H1 (cell line): ENCODE results near the gene MSI2. TPM values are rescaled to one million over a fixed set of nuclear protein-coding genes. Genes with fewer than 3 reads are reported as not detected.

Experiments used
- CTCF ChIA-PET: fragments of 300-600 bp; sonication (Branson Sonifier 250); formaldehyde crosslinking; loops from one replicate; lab custom pipeline; 2021; ENCODE audit not compliant: partially characterized antibody; lab: Charles Lee
- POLR2A ChIA-PET: fragments of 300-600 bp; sonication (Branson Sonifier 250); formaldehyde crosslinking; loops from one replicate; lab custom pipeline; 2021; ENCODE audit warnings: inconsistent platforms; ENCODE audit not compliant: partially characterized antibody; lab: Charles Lee
- DNase-seq, 2 experiments: peaks; one replicate each; pipeline versions ENCODE4 v3.0.0 to v3.0.0-alpha.2; 2010 to 2022; ENCODE audit warnings: low spot score in 2 of 2, low read depth in 1 of 2, mixed read lengths in 1 of 2
- FAIRE-seq: peaks from 2 replicates; lab custom pipeline; 2011; peaks lifted over from hg19 to GRCh38; lab: Jason Lieb, UNC
- H2AFZ ChIP-seq: 2 replicates; pipeline ENCODE4 v1.8.1; 2012; ENCODE audit warnings: low read length, inconsistent platforms
- H2AK5ac ChIP-seq: 2 replicates; pipeline ENCODE4 v1.6.1; 2013; ENCODE audit warnings: low read depth, low read length
- H2BK120ac ChIP-seq: replicated peaks from 2 replicates; pipeline ENCODE3; 2013; ENCODE audit warnings: low read depth, low read length, inconsistent platforms
- H2BK12ac ChIP-seq: 2 replicates; pipeline ENCODE4 v1.6.1; 2013; ENCODE audit warnings: low read depth, low read length
- H2BK15ac ChIP-seq: 2 replicates; pipeline ENCODE4 v1.6.1; 2013; ENCODE audit warnings: low read length
- H2BK20ac ChIP-seq: 2 replicates; pipeline ENCODE4 v1.6.1; 2013; ENCODE audit warnings: low read length
- H2BK5ac ChIP-seq: 2 replicates; pipeline ENCODE4 v1.6.1; 2013; ENCODE audit warnings: low read depth, low read length
- H3K14ac ChIP-seq: 2 replicates; pipeline ENCODE4 v1.6.1; 2013; ENCODE audit warnings: inconsistent platforms; ENCODE audit not compliant: insufficient read length
- H3K18ac ChIP-seq: 2 replicates; pipeline ENCODE4 v1.6.1; 2013; ENCODE audit warnings: low read length; ENCODE audit errors: extremely low read depth
- H3K23ac ChIP-seq: 2 replicates; pipeline ENCODE4 v1.6.1; 2013; ENCODE audit warnings: inconsistent platforms; ENCODE audit not compliant: insufficient read length
- H3K23me2 ChIP-seq: 2 replicates; pipeline ENCODE4 v1.6.1; 2013; ENCODE audit warnings: low read depth, low read length
- H3K27ac ChIP-seq: 2 replicates; pipeline ENCODE4 v1.6.1; 2011; ENCODE audit warnings: low read depth, low read length, inconsistent platforms
- H3K27me3 ChIP-seq, 4 experiments: replicated peaks in 1 of 4; 1 replicate in 1 of 4; 2 replicates in 3 of 4; pipeline versions ENCODE4 v1.6.1 to v1.8.1; 2011 to 2013; ENCODE audit warnings: low read length in 3 of 4, mild to moderate bottlenecking in 3 of 4, inconsistent platforms in 2 of 4, mixed read lengths in 2 of 4, moderate library complexity in 1 of 4; ENCODE audit not compliant: control insufficient read depth in 3 of 4, insufficient read depth in 3 of 4; ENCODE audit errors: extremely low read depth in 1 of 4
- H3K36me3 ChIP-seq, 4 experiments: 2 replicates each; pipeline versions ENCODE4 v1.6.1 to v1.8.1; 2011 to 2013; ENCODE audit warnings: mild to moderate bottlenecking in 4 of 4, low read length in 3 of 4, moderate library complexity in 2 of 4, control low read depth in 1 of 4, inconsistent platforms in 1 of 4; ENCODE audit not compliant: insufficient read depth in 4 of 4, control insufficient read depth in 2 of 4
- H3K4ac ChIP-seq: replicated peaks from 2 replicates; pipeline ENCODE3; 2013; ENCODE audit warnings: low read length, low read depth, mixed read lengths, inconsistent platforms; ENCODE audit not compliant: insufficient read length
- H3K4me1 ChIP-seq, 4 experiments: replicated peaks in 1 of 4; 1 replicate in 1 of 4; 2 replicates in 3 of 4; pipeline versions ENCODE4 v1.6.1 to v1.8.1; 2011 to 2013; ENCODE audit warnings: low read length in 3 of 4, inconsistent platforms in 2 of 4, mixed read lengths in 1 of 4; ENCODE audit not compliant: insufficient read depth in 4 of 4, control insufficient read depth in 3 of 4
- H3K4me2 ChIP-seq, 2 experiments: 2 replicates each; pipeline versions ENCODE4 v1.6.1 to v1.8.1; 2011 to 2013; ENCODE audit warnings: low read depth in 2 of 2, low read length in 2 of 2, control low read depth in 1 of 2, inconsistent platforms in 1 of 2, mild to moderate bottlenecking in 1 of 2; ENCODE audit not compliant: insufficient read depth in 1 of 2
- H3K4me3 ChIP-seq, 4 experiments: fragments of 200-600, 300-600 bp in 1 of 4; sonication (generic), shearing (Covaris generic), sonication (Bioruptor Twin) in 1 of 4; 2 replicates each; pipeline versions ENCODE4 v1.5.1 to v1.8.1; 2011 to 2016; ENCODE audit warnings: low read length in 4 of 4, low read depth in 3 of 4, control low read depth in 2 of 4, inconsistent platforms in 2 of 4, mild to moderate bottlenecking in 2 of 4, mixed read lengths in 1 of 4, moderate library complexity in 1 of 4; ENCODE audit not compliant: insufficient read depth in 2 of 4; ENCODE audit errors: extremely low read depth in 1 of 4
- H3K56ac ChIP-seq: replicated peaks from 2 replicates; pipeline ENCODE3; 2013; ENCODE audit warnings: low read depth, mild to moderate bottlenecking, mixed read lengths, low read length, inconsistent platforms; ENCODE audit not compliant: insufficient read length
- H3K79me1 ChIP-seq: 2 replicates; pipeline ENCODE4 v1.6.1; 2013; ENCODE audit warnings: low read depth, low read length, control low read depth
- H3K79me2 ChIP-seq, 2 experiments: 2 replicates each; pipeline versions ENCODE4 v1.6.1 to v1.8.1; 2012 to 2013; ENCODE audit warnings: low read length in 2 of 2, mild to moderate bottlenecking in 2 of 2, inconsistent platforms in 1 of 2; ENCODE audit not compliant: insufficient read depth in 2 of 2, control insufficient read depth in 1 of 2
- H3K9ac ChIP-seq, 4 experiments: replicated peaks in 1 of 4; 1 replicate in 1 of 4; 2 replicates in 3 of 4; pipeline versions ENCODE4 v1.6.1 to v1.8.1; 2011 to 2013; ENCODE audit warnings: low read depth in 3 of 4, low read length in 3 of 4, control low read depth in 2 of 4, mild to moderate bottlenecking in 2 of 4, moderate library complexity in 2 of 4, inconsistent platforms in 1 of 4; ENCODE audit errors: extremely low read depth in 1 of 4
- H3K9me3 ChIP-seq, 2 experiments: 2 replicates each; pipeline versions ENCODE4 v1.6.1 to v1.8.1; 2012 to 2013; ENCODE audit warnings: mild to moderate bottlenecking in 2 of 2, moderate library complexity in 2 of 2, control low read depth in 1 of 2, inconsistent platforms in 1 of 2, low read depth in 1 of 2, low read length in 1 of 2, mixed read lengths in 1 of 2; ENCODE audit not compliant: insufficient read depth in 2 of 2
- H4K20me1 ChIP-seq, 2 experiments: replicated peaks in 1 of 2; 2 replicates each; pipeline versions ENCODE3 to v1.8.1; 2011 to 2013; ENCODE audit warnings: inconsistent platforms in 2 of 2, low read length in 2 of 2, mild to moderate bottlenecking in 1 of 2; ENCODE audit not compliant: insufficient read depth in 2 of 2, control insufficient read depth in 1 of 2
- H4K5ac ChIP-seq: 2 replicates; pipeline ENCODE4 v1.6.1; 2013; ENCODE audit warnings: low read length, low read depth, mixed read lengths, inconsistent platforms; ENCODE audit not compliant: insufficient read length
- H4K8ac ChIP-seq: 2 replicates; pipeline ENCODE4 v1.8.0; 2013; ENCODE audit warnings: mild to moderate bottlenecking, moderate library complexity, low read length, inconsistent platforms; ENCODE audit not compliant: insufficient read depth; ENCODE audit errors: extremely low read depth
- H4K91ac ChIP-seq: replicated peaks from 2 replicates; pipeline ENCODE3; 2013; ENCODE audit warnings: low read length, mixed read lengths, inconsistent platforms; ENCODE audit not compliant: insufficient read length
- ASH2L ChIP-seq: fragments of 200-600, 300-600 bp; sonication (generic); IDR thresholded peaks from one replicate; pipeline ENCODE4 v1.7.1; 2017; ENCODE audit warnings: low read length
- BACH1 ChIP-seq: IDR thresholded peaks from 2 replicates; pipeline ENCODE4 v1.6.1; 2012; ENCODE audit warnings: low read length, improper control_type of control experiment
- CHD2 ChIP-seq: IDR thresholded peaks from 2 replicates; pipeline ENCODE4 v1.6.1; 2012; ENCODE audit warnings: low read length, improper control_type of control experiment
- KDM1A ChIP-seq: fragments of 200-600, 300-600 bp; sonication (generic); IDR thresholded peaks from 2 replicates; pipeline ENCODE4 v1.7.1; 2016; ENCODE audit warnings: mild to moderate bottlenecking, low read length, borderline replicate concordance
- PHF8 ChIP-seq: fragments of 200-600 bp; sonication (generic); conservative IDR thresholded peaks from 2 replicates; pipeline ENCODE4 v1.7.1; 2012; ENCODE audit warnings: low read depth, mild to moderate bottlenecking, inconsistent platforms, low read length, moderate library complexity
- POLR2AphosphoS5 ChIP-seq: IDR thresholded peaks from 2 replicates; pipeline ENCODE4 v1.6.1; 2011; ENCODE audit warnings: low read depth, low read length
- RBBP5 ChIP-seq: IDR thresholded peaks from 2 replicates; pipeline ENCODE4 v1.7.1; 2012; ENCODE audit warnings: low read depth, mild to moderate bottlenecking, inconsistent platforms, low read length, moderate library complexity, borderline replicate concordance
- SP4 ChIP-seq: IDR thresholded peaks from 2 replicates; pipeline ENCODE4 v1.6.1; 2012; ENCODE audit warnings: low read length, inconsistent platforms
- SRF ChIP-seq: IDR thresholded peaks from 2 replicates; pipeline ENCODE4 v1.6.1; 2011; ENCODE audit warnings: mild to moderate bottlenecking, low read depth, low read length, moderate library complexity
- USF2 ChIP-seq: IDR thresholded peaks from 2 replicates; pipeline ENCODE4 v1.6.1; 2011; ENCODE audit warnings: low read length, improper control_type of control experiment
- WGBS, 2 experiments: shearing (Covaris generic) in 1 of 2; methylation state at CpG; one replicate each; pipeline versions ENCODE4 v1.1.6 to v1.1.7; 2013 to 2015; ENCODE audit warnings: low lambda C conversion rate in 2 of 2, mixed read lengths in 2 of 2, inconsistent platforms in 1 of 2, low coverage in 1 of 2, missing lambda C conversion rate in 1 of 2; ENCODE audit not compliant: insufficient replicate concordance in 2 of 2, insufficient coverage in 1 of 2, insufficient read length in 1 of 2; ENCODE audit errors: extremely low coverage in 1 of 2, missing lambda C conversion rate in 1 of 2; 5-methylcytosine and 5-hydroxymethylcytosine counted together
- polyA plus RNA-seq, 7 experiments: library from polyadenylated mRNA; depleted of rRNA in 3 of 7; stranded (reverse) in 5 of 7; unstranded in 2 of 7; fragments of >200 nt in 5 of 7; fragments of 200-250 nt in 2 of 7; gene quantifications; 1 replicate in 5 of 7; 2 replicates in 1 of 7; 4 replicates in 1 of 7; pipeline versions ENCODE4 v1.2.1 to v1.2.3, GENCODE V29; 2011 to 2013; ENCODE audit warnings: missing spikeins in 2 of 7, mixed read lengths in 2 of 7
- total RNA-seq: library from RNA; stranded (reverse); fragmentation: NEBNext Ultra II Directional; extraction: Animal tissue kit (Norgen Biotek cat#: 25700); gene quantifications from 2 replicates; pipeline ENCODE4 v1.2.1, GENCODE V29; 2021

Gene MSI2
- total and polyA plus RNA-seq, 2 of the 8 experiments (the other 6 are each of a cell fraction or from before 2014, with no cell fraction given) = 36.7 to 80.6 TPM

DNA sequence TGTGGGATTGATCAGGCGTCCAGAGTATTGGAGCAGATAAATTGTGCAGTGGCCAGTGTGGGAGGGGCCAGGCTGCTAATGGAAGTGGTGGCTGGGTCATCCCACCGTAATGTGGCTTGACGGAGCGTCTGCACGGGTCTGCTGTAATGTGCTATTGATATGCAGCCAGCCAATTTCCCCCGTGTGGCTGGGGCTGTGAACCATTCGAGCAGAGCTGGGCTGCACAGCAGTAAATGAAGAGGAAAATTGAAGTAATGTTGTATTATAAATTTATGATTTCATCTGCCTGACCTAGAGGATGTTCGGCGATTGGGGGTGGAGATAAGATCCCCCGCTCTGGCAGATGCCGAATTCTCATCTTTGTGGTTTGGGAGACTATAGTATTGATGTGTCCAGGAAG lies 367.3 kb downstream of the MSI2 start:
- no peak overlapping the region for H2AK5ac ChIP-seq
- H2BK120ac ChIP-seq = no peak overlapping the region
- H3K4me2 ChIP-seq = no peak overlapping the region
- H3K4me3 ChIP-seq = no peak overlapping the region
- no peaks in the 10 kb centered on the region for H3K9me3 ChIP-seq
- H4K91ac ChIP-seq = no peak overlapping the region
- H2BK12ac ChIP-seq = no peak overlapping the region
- no peak overlapping the region for H3K27ac ChIP-seq
- no peak overlapping the region for H3K14ac ChIP-seq
- H3K23me2 ChIP-seq = no peaks in the 10 kb centered on the region
- H3K9ac ChIP-seq = no peak overlapping the region
- DNase-seq (no peak), FAIRE-seq (no peak)
- ChIA-PET POLR2A (interaction anchor here (1.1 kb wide), 1 partner anchor 122 kb away, joined by 3 read pairs; no protein-coding TSS in a partner anchor), CTCF (interaction anchor here (0.6 to 3.7 kb wide), 7 partner anchors 13 to 227 kb away, joined by 3 to 12 read pairs (median 3); no protein-coding TSS in a partner anchor)
- H3K4ac ChIP-seq = no peak overlapping the region
- no peak overlapping the region for H3K56ac ChIP-seq
- TF ChIP-seq POLR2AphosphoS5 (no peak), SP4 (no peak), SRF (no peak), CHD2 (no peak), RBBP5 (no peak), PHF8 (no peak), KDM1A (no peak), ASH2L (no peak), BACH1 (no peak), USF2 (no peak)
- no peak overlapping the region for H2BK20ac ChIP-seq
- WGBS, 2 experiments = 89% methylated on average over 11 of the region's 11 CpGs; no CpG with 5 or more reads in 1 of the 2 experiments
- H3K79me1 ChIP-seq = no peaks in the 10 kb centered on the region
- H2BK5ac ChIP-seq = no peak overlapping the region
- no peaks in the 10 kb centered on the region for H3K79me2 ChIP-seq
- no peak overlapping the region; the same call in 1 of the 2 replicates for H3K18ac ChIP-seq
- no peak overlapping the region for H4K5ac ChIP-seq
- no peak overlapping the region for H4K8ac ChIP-seq
- H4K20me1 ChIP-seq = no peaks in the 10 kb centered on the region
- no peak overlapping the region for H3K23ac ChIP-seq
- H3K4me1 ChIP-seq = no peaks in the 10 kb centered on the region
- no peaks in the 10 kb centered on the region for H3K27me3 ChIP-seq
- no peak overlapping the region for H2AFZ ChIP-seq
- H2BK15ac ChIP-seq = no peak overlapping the region
- H3K36me3 ChIP-seq = no peaks in the 10 kb centered on the region
